ENCODE data around the gene PRKD1. TPM values are rescaled to one million over a fixed set of nuclear protein-coding genes. Genes with fewer than 3 reads are reported as not detected.

The PRKD1 gene
- total and polyA plus RNA-seq, 5 donors = 3.7 to 10.1 (median 7.5) TPM

GRCh38 chr14:29608861-29609260, 318.8 kb downstream of the PRKD1 start:
- no peak for ATAC-seq
- no peaks in the 10 kb centered on the region for H3K27me3 ChIP-seq (ENCODE audit: control insufficient read depth, insufficient read depth)
- no peaks in the 10 kb centered on the region for H3K9me3 ChIP-seq (ENCODE audit: control insufficient read depth, low read length)
- intact Hi-C loops (cut with DNase I) = no loop called here
- no peak overlapping the region for H3K27ac ChIP-seq (ENCODE audit: low read length)
- no peak for DNase-seq
- H3K4me3 ChIP-seq (ENCODE audit: low read length) = no peak overlapping the region
- H3K4me1 ChIP-seq (ENCODE audit: control insufficient read depth, insufficient read depth, low read length) = no peaks in the 10 kb centered on the region
- 90% methylated on average over 2 of the region's 2 CpGs for WGBS

- ATAC-seq = no peak
- H3K4me1 ChIP-seq (ENCODE audit: control insufficient read depth, insufficient read depth, low read length) = no peaks in the 10 kb centered on the region
- intact Hi-C loops (cut with DNase I) = no loop called here
These were observed 320.5 kb downstream of the PRKD1 start for GRCh38 chr14:29607169-29607568.

DNA sequence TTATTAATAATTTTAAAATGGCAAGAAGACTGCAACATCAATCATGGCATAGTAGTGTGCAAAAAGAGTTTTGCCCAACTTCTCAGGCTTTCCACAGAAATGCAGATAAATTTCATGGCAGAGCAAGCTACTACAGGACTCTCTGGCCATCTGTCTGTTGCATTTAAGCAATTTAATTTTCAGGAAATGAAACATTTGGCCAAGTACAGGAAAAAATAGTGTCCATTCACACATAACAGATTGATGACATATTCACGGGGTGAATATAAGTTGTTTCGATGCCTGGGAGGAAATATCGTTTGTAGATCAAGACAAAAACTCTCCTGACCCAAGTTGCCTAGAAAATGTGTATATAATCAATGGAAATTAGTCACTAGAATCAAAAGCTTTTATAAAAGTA, 324.0 kb downstream of the PRKD1 start:
- ATAC-seq (no peak), DNase-seq (no peak)
- H3K4me1 ChIP-seq (ENCODE audit: control insufficient read depth, insufficient read depth, low read length) = no peaks in the 10 kb centered on the region
- H3K27ac ChIP-seq (ENCODE audit: low read length) = no peak overlapping the region
- H3K4me3 ChIP-seq (ENCODE audit: low read length) = no peak overlapping the region
- no peaks in the 10 kb centered on the region for H3K27me3 ChIP-seq (ENCODE audit: control insufficient read depth, insufficient read depth)
- 68% methylated on average over 3 of the region's 3 CpGs for WGBS
- intact Hi-C loops (cut with DNase I) = no loop called here
- H3K9me3 ChIP-seq (ENCODE audit: control insufficient read depth, low read length) = no peaks in the 10 kb centered on the region

More at GRCh38 chr14:29607169-29607568, 320.5 kb downstream of the PRKD1 start:
- no peak overlapping the region for H3K4me3 ChIP-seq (ENCODE audit: low read length)
- H3K27me3 ChIP-seq (ENCODE audit: control insufficient read depth, insufficient read depth) = no peaks in the 10 kb centered on the region
- no peak overlapping the region for H3K27ac ChIP-seq (ENCODE audit: low read length)
- WGBS = 66% methylated on average over 5 of the region's 5 CpGs
- peak in 1 of 3 donors; percentile 30 for DNase-seq
- no peaks in the 10 kb centered on the region for H3K9me3 ChIP-seq (ENCODE audit: control insufficient read depth, low read length)

GRCh38 chr14:29601616-29602015, 326.0 kb downstream of the PRKD1 start:
- DNase-seq (no peak), ATAC-seq (no peak)
- intact Hi-C loops (cut with DNase I) = no loop called here
- H3K9me3 ChIP-seq (ENCODE audit: control insufficient read depth, low read length) = no peaks in the 10 kb centered on the region
- no peak overlapping the region for H3K4me3 ChIP-seq (ENCODE audit: low read length)
- H3K4me1 ChIP-seq (ENCODE audit: control insufficient read depth, insufficient read depth, low read length) = no peaks in the 10 kb centered on the region
- no peaks in the 10 kb centered on the region for H3K27me3 ChIP-seq (ENCODE audit: control insufficient read depth, insufficient read depth)
- 79% methylated on average over 5 of the region's 5 CpGs for WGBS
- H3K27ac ChIP-seq (ENCODE audit: low read length) = no peak overlapping the region

DNA sequence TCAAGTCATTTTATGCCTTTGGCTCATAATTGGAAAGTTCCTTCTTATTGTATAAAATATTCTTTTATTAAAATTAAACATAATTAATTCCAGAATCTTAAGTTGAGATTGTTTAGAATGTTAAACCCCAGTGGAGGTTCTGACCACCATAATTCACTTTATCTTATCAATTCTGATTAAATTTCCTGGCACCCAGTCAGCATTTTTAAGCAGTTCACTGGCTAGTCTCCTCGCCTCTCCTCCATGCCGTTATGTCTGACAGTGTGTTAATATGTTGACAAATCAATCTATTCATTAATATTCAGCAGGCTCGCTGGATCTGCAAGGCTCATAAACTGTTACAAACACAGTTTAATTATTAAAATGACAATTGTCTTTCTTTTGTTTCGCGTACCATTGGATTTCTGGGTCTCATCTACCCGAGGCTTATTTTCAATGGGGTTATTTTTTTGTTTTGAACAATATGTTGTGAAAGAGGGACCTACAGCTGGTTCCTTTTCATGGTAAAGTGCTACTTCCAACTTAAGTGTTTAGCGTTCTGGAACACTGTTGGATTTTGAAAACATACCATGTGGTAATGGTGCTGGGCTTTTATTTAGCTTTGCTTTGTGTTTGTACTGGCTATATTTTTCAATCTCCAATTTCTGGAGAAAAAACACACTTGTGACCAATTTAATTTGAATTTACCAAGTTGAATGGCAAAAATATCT, 339.7 kb downstream of the PRKD1 start:
- H3K9me3 ChIP-seq (ENCODE audit: control insufficient read depth, low read length) = no peaks in the 10 kb centered on the region
- peaks cover 7% of the 10 kb centered on the region for H3K4me1 ChIP-seq (ENCODE audit: control insufficient read depth, insufficient read depth, low read length)
- ATAC-seq (peak; percentile 45 to 49), DNase-seq (no peak)
- H3K4me3 ChIP-seq (ENCODE audit: low read length) = no peak overlapping the region
- H3K27ac ChIP-seq (ENCODE audit: low read length) = no peak overlapping the region
- H3K27me3 ChIP-seq (ENCODE audit: control insufficient read depth, insufficient read depth) = no peaks in the 10 kb centered on the region
- intact Hi-C loops (cut with DNase I) = no loop called here
- 49% methylated on average over 7 of the region's 7 CpGs for WGBS

- Histone ChIP-seq H3K4me3 (ENCODE audit: low read length) (no peak overlapping the region), H3K27me3 (ENCODE audit: control insufficient read depth, insufficient read depth) (no peaks in the 10 kb centered on the region), H3K4me1 (ENCODE audit: control insufficient read depth, insufficient read depth, low read length) (peaks cover 7% of the 10 kb centered on the region), H3K27ac (ENCODE audit: low read length) (peak overlapping the region; percentile 45), H3K9me3 (ENCODE audit: control insufficient read depth, low read length) (no peaks in the 10 kb centered on the region)
- intact Hi-C loops (cut with DNase I) = no loop called here
- DNase-seq = no peak
- WGBS = 45% methylated on average over 2 of the region's 2 CpGs
- peak in 1 of 2 donors; percentile 34 for ATAC-seq
These were observed 340.6 kb downstream of the PRKD1 start for GRCh38 chr14:29587046-29587445.

GRCh38 chr14:29584992-29585391, 342.7 kb downstream of the PRKD1 start:
- Histone ChIP-seq H3K27ac (ENCODE audit: low read length) (no peak overlapping the region), H3K9me3 (ENCODE audit: control insufficient read depth, low read length) (no peaks in the 10 kb centered on the region), H3K4me3 (ENCODE audit: low read length) (no peak overlapping the region), H3K4me1 (ENCODE audit: control insufficient read depth, insufficient read depth, low read length) (peaks cover 7% of the 10 kb centered on the region), H3K27me3 (ENCODE audit: control insufficient read depth, insufficient read depth) (no peaks in the 10 kb centered on the region)
- 29% methylated on average over 8 of the region's 8 CpGs for WGBS
- peak; percentile 92 to 95 for ATAC-seq
- DNase-seq = peak; percentile 52 to 78 (median 76)
- intact Hi-C loops (cut with DNase I) = no loop called here

DNA sequence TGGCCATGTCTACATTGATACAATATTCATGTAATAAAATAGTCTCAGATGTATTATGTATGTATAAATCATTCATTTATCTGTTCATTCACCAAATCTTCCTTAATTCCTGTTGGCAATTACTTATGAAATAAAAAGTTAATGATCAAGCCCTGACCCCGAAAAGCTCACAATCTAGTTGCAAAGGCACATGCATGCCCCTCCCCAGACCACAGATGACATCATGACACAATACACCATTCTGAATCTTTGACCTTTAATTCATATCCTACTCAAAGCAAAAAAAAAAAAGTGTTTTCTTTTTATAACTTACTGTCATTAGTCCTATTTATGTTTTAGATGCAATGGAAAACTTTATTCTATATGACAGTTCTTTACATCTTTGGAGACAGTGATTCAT, 346.9 kb downstream of the PRKD1 start:
- intact Hi-C loops (cut with DNase I) = no loop called here
- H3K9me3 ChIP-seq (ENCODE audit: control insufficient read depth, low read length) = no peaks in the 10 kb centered on the region
- no peak overlapping the region for H3K27ac ChIP-seq (ENCODE audit: low read length)
- 98% methylated on average over 1 of the region's 1 CpG for WGBS
- ATAC-seq (no peak), DNase-seq (no peak)
- H3K4me1 ChIP-seq (ENCODE audit: control insufficient read depth, insufficient read depth, low read length) = no peaks in the 10 kb centered on the region
- no peaks in the 10 kb centered on the region for H3K27me3 ChIP-seq (ENCODE audit: control insufficient read depth, insufficient read depth)
- no peak overlapping the region for H3K4me3 ChIP-seq (ENCODE audit: low read length)

DNA sequence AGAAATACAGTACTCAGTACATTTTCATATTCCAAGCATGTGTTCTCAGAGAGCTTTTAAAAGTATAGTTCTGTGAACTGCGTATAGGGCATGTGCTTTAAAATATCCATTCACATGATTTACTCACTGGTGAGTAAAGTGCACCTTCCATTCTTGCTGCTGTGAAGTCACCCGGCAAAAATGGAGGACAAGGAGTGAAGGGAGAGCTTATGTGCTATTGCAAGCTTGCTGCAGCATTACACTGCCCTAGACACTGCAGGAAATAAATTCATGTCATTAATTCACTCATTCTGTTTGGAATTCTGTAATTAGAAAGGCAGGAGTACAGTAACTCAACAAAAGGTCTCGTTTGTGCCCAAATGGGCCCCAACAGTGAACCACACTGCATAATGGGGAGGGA, 347.8 kb downstream of the PRKD1 start:
- Histone ChIP-seq H3K27ac (ENCODE audit: low read length) (no peak overlapping the region), H3K4me1 (ENCODE audit: control insufficient read depth, insufficient read depth, low read length) (no peaks in the 10 kb centered on the region), H3K27me3 (ENCODE audit: control insufficient read depth, insufficient read depth) (no peaks in the 10 kb centered on the region), H3K4me3 (ENCODE audit: low read length) (no peak overlapping the region), H3K9me3 (ENCODE audit: control insufficient read depth, low read length) (no peaks in the 10 kb centered on the region)
- DNase-seq (no peak), ATAC-seq (no peak)
- 94% methylated on average over 3 of the region's 3 CpGs for WGBS
- intact Hi-C loops (cut with DNase I) = no loop called here

DNA sequence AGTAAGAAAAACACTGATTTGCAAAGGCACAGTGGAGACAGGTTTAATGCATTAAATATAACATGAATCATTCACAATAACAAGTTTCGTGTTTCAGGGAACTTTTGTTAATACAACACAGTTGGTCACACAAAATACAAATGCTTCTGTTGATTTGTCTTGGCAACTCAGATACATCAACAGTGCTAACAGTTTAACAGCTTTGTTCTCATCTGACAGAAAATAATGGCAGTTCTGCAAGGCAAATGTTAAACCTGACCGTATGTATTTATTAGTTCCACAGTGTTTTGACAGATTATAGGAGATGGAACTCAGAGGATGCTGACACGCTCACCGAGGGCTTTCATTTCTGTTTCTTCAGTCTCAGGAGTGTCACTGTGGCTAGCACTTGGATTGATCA, 350.7 kb downstream of the PRKD1 start:
- WGBS = 92% methylated on average over 4 of the region's 4 CpGs
- Histone ChIP-seq H3K27ac (ENCODE audit: low read length) (no peak overlapping the region), H3K4me3 (ENCODE audit: low read length) (no peak overlapping the region), H3K4me1 (ENCODE audit: control insufficient read depth, insufficient read depth, low read length) (no peaks in the 10 kb centered on the region), H3K27me3 (ENCODE audit: control insufficient read depth, insufficient read depth) (no peaks in the 10 kb centered on the region), H3K9me3 (ENCODE audit: control insufficient read depth, low read length) (no peaks in the 10 kb centered on the region)
- no peak for ATAC-seq
- intact Hi-C loops (cut with DNase I) = no loop called here
- no peak for DNase-seq

DNA sequence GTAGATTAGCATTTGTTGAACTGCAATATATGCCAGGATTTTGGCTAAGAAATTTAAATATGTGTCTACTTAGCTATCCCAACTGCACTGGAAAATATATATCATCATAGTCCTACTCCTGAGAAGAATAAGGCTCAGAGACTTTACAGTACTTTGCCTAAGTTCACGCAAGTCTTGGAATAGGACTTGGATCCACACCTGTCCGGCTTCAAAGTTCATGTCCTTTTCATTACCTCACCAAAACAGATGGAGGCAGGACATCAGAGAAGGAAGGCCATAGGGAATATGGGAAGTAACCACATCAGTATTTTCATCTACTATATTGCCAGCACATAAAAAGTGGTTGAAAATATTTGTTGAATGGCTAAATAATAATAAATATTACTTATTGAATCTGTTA, 358.5 kb downstream of the PRKD1 start:
- Histone ChIP-seq H3K9me3 (ENCODE audit: control insufficient read depth, low read length) (no peaks in the 10 kb centered on the region), H3K27ac (ENCODE audit: low read length) (no peak overlapping the region), H3K27me3 (ENCODE audit: control insufficient read depth, insufficient read depth) (no peaks in the 10 kb centered on the region), H3K4me1 (ENCODE audit: control insufficient read depth, insufficient read depth, low read length) (no peaks in the 10 kb centered on the region), H3K4me3 (ENCODE audit: low read length) (no peak overlapping the region)
- 95% methylated on average over 2 of the region's 2 CpGs for WGBS
- DNase-seq = no peak
- no peak for ATAC-seq
- intact Hi-C loops (cut with DNase I) = no loop called here

GRCh38 chr14:29566194-29566593, 361.5 kb downstream of the PRKD1 start:
- intact Hi-C loops (cut with DNase I) = no loop called here
- 68% methylated on average over 1 of the region's 1 CpG for WGBS
- no peak for ATAC-seq
- Histone ChIP-seq H3K27me3 (ENCODE audit: control insufficient read depth, insufficient read depth) (no peaks in the 10 kb centered on the region), H3K4me3 (ENCODE audit: low read length) (no peak overlapping the region), H3K9me3 (ENCODE audit: control insufficient read depth, low read length) (no peaks in the 10 kb centered on the region), H3K27ac (ENCODE audit: low read length) (no peak overlapping the region), H3K4me1 (ENCODE audit: control insufficient read depth, insufficient read depth, low read length) (no peaks in the 10 kb centered on the region)
- no peak for DNase-seq
